Osteoblast (primary cell): ENCODE data around the gene CDK17. TPM values are rescaled to one million over a fixed set of nuclear protein-coding genes. Genes with fewer than 3 reads are reported as not detected.

Experiments
- DNase-seq: peaks from one replicate; pipeline ENCODE4 v3.0.0; 2011; ENCODE audit warnings: low spot score, mixed read lengths; ENCODE audit not compliant: insufficient read length; ENCODE audit errors: missing footprints
- H2AFZ ChIP-seq: 2 replicates; pipeline ENCODE4 v1.6.0; 2011; ENCODE audit warnings: mild to moderate bottlenecking, low read length
- H3K27ac ChIP-seq: 2 replicates; pipeline ENCODE4 v1.5.1; 2011; ENCODE audit warnings: mild to moderate bottlenecking, low read depth, low read length, moderate library complexity
- H3K27me3 ChIP-seq: 2 replicates; pipeline ENCODE4 v1.6.0; 2012; ENCODE audit warnings: mild to moderate bottlenecking, control low read depth, inconsistent platforms, low read length, moderate library complexity; ENCODE audit not compliant: insufficient read depth
- H3K36me3 ChIP-seq: 2 replicates; pipeline ENCODE4 v1.5.1; 2011; ENCODE audit warnings: mild to moderate bottlenecking, low read length, control low read depth, moderate library complexity; ENCODE audit not compliant: insufficient read depth
- H3K4me1 ChIP-seq: 2 replicates; pipeline ENCODE4 v1.5.1; 2011; ENCODE audit warnings: mild to moderate bottlenecking, low read length, control low read depth, moderate library complexity; ENCODE audit not compliant: insufficient read depth
- H3K4me2 ChIP-seq: 2 replicates; pipeline ENCODE4 v1.6.0; 2011; ENCODE audit warnings: mild to moderate bottlenecking, low read length; ENCODE audit not compliant: insufficient read depth
- H3K4me3 ChIP-seq: fragments of 200-600 bp; sonication (generic); 3 replicates; pipeline ENCODE4 v1.5.1; 2012; ENCODE audit warnings: mild to moderate bottlenecking, low read length, inconsistent platforms; ENCODE audit not compliant: insufficient read depth
- H3K79me2 ChIP-seq: 2 replicates; pipeline ENCODE4 v1.6.0; 2012; ENCODE audit warnings: mild to moderate bottlenecking, low read length, control low read depth, inconsistent platforms; ENCODE audit not compliant: insufficient read depth
- H3K9me3 ChIP-seq: 2 replicates; pipeline ENCODE4 v1.5.1; 2011; ENCODE audit warnings: low read depth, low read length, control low read depth
- H4K20me1 ChIP-seq: 2 replicates; pipeline ENCODE4 v1.6.0; 2012; ENCODE audit warnings: mild to moderate bottlenecking, low read length, control low read depth; ENCODE audit not compliant: insufficient read depth
- CTCF ChIP-seq: IDR thresholded peaks from 2 replicates; pipeline ENCODE4 v1.5.1; 2011; ENCODE audit warnings: mild to moderate bottlenecking, low read depth, low read length, moderate library complexity; ENCODE audit errors: extremely low read depth
- total RNA-seq: library from RNA; depleted of rRNA; stranded (reverse); fragments of >200 nt; gene quantifications from 2 replicates; pipeline ENCODE4 v1.2.3, GENCODE V29; 2012

Gene CDK17
- total RNA-seq, 1 donor = 68.0 TPM

- peak overlapping the region; percentile 61 for H3K27ac ChIP-seq
- H3K36me3 ChIP-seq = peaks cover 23% of the 10 kb centered on the region
- peaks cover 11% of the 10 kb centered on the region for H3K4me1 ChIP-seq
- H3K27me3 ChIP-seq = no peaks in the 10 kb centered on the region
- peaks cover 10% of the 10 kb centered on the region for H4K20me1 ChIP-seq
- no peak for TF ChIP-seq CTCF
- H3K9me3 ChIP-seq = no peaks in the 10 kb centered on the region
- no peak overlapping the region for H3K4me2 ChIP-seq
- H3K4me3 ChIP-seq = no peak overlapping the region
- peaks cover 94% of the 10 kb centered on the region for H3K79me2 ChIP-seq
- DNase-seq = no peak
- H2AFZ ChIP-seq = no peak overlapping the region
These were observed 145.2 kb downstream of the CDK17 start for GRCh38 chr12:96255077-96255476.

- Histone ChIP-seq H3K36me3 (peaks cover 40% of the 10 kb centered on the region), H3K4me1 (peaks cover 13% of the 10 kb centered on the region), H3K27me3 (no peaks in the 10 kb centered on the region), H3K27ac (peak overlapping the region; percentile 85), H3K9me3 (no peaks in the 10 kb centered on the region), H3K79me2 (peaks cover 96% of the 10 kb centered on the region), H2AFZ (no peak overlapping the region), H3K4me2 (no peak overlapping the region), H4K20me1 (peaks cover 13% of the 10 kb centered on the region), H3K4me3 (no peak overlapping the region)
- TF ChIP-seq CTCF = no peak
- no peak for DNase-seq
These were observed 150.0 kb downstream of the CDK17 start for GRCh38 chr12:96250119-96250685.

GRCh38 chr12:96249196-96250118 lies 150.8 kb downstream of the CDK17 start:
- no peaks in the 10 kb centered on the region for H3K27me3 ChIP-seq
- no peak overlapping the region for H3K4me3 ChIP-seq
- H3K36me3 ChIP-seq = peaks cover 40% of the 10 kb centered on the region
- H2AFZ ChIP-seq = no peak overlapping the region
- no peak for TF ChIP-seq CTCF
- no peak overlapping the region for H3K4me2 ChIP-seq
- no peak for DNase-seq
- H3K27ac ChIP-seq = peak overlapping the region; percentile 85
- peaks cover 9% of the 10 kb centered on the region for H4K20me1 ChIP-seq
- H3K4me1 ChIP-seq = peaks cover 13% of the 10 kb centered on the region
- H3K9me3 ChIP-seq = no peaks in the 10 kb centered on the region
- H3K79me2 ChIP-seq = peaks cover 96% of the 10 kb centered on the region
